HG02852 (cell line): ENCODE measurements around the gene PPP2R5B.

ENCODE experiments used
- ATAC-seq: cut with Tn5 transposase; IDR thresholded peaks from one replicate; pipeline ENCODE4 v1.9.1; 2021; ENCODE audit warnings: mild to moderate bottlenecking, moderate library complexity; ENCODE audit not compliant: unreplicated experiment

The PPP2R5B gene

DNA sequence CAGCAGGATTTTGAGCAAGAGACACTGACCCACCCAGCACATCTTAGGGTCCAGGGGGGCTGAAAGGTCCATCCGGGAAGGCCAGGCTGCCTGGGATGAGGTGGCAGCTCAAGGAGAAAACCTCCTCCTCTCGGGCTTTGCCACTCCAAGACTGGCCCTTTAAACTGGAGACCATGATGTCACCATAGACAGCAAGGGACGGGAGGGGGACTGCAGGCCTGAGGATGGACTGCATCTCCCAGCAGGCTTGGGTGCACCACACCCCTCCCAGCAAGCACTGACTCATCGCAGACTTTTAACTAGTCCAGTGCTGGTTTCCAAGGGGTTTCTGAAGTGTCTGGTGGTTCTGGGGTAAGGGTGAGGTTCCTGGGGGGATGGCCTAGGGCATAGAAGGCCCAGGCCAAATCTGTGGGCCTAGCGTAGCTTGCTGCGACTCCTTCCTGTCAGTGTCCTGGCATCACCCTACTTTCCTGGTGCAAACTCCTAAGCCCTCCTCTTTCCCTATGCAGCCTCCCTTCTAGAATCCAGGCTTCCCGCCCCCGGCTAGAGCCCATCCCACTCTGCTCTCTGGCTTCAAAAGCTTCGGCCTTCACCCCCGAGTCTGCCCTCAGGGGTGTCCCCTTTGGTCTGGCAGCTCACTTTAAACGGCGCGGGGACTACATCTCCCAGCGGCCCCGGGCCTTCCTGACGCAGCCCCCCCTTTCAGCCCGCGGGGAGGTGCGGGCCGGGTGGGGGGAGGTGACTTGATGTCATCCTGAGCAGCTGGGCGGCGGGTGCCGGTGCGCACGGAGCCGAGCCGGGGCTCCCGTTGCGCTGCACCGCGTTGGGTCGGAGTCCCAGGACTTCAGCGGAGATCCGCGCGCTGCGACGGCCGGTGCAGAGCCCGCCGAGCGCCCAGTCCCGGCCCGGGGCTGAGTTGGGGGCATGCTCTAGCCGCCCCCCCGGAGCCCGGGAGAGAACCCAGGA lies at the start of gene PPP2R5B:
PPP2R5B (plus strand) TSS at position 746 of the 966 bp plus-strand sequence. CDS start 1,046 bp downstream, outside the sequence.
- ATAC-seq: peak; percentile 81

DNA sequence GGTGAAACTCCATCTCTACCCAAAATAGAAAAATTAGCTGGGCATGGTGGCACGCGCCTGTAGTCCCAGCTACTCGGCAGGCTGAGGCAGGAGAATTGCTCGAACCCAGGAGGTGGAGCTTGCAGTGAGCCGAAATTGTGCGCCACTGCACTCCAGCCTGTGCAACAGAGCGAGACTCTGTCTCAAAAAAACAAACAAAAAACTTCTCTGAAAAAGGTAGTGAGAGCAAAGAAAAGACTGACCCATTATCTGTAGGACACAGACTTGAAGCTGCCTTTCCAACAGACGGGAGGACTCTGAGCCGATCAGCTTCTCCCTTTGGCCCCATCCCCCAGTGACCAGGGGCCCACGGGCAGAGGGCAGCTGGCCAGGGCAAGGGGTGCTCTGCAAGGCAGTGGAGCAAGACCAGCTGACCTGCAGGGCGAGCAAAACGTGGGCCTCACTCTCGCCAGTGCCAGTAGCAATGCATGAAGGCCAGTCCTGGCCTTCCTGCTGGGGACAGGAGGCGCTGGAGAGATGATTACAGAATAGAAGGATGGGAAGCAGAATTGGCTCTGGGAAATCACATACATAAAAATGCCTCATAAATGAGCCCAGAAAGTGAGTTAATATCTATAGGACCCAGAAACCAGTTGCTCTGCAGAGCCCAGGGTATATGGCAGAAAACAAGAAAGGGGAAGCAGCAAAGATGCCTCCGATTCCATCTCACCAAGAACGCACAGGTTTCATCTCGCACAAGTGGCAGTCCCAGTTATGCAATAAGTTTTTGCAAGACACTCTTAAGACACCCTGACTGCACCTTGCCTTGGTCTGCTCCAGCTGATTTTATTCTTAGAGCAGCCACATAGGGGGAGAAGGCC lies 48.9 kb upstream of the PPP2R5B start:
- no peak for ATAC-seq

DNA sequence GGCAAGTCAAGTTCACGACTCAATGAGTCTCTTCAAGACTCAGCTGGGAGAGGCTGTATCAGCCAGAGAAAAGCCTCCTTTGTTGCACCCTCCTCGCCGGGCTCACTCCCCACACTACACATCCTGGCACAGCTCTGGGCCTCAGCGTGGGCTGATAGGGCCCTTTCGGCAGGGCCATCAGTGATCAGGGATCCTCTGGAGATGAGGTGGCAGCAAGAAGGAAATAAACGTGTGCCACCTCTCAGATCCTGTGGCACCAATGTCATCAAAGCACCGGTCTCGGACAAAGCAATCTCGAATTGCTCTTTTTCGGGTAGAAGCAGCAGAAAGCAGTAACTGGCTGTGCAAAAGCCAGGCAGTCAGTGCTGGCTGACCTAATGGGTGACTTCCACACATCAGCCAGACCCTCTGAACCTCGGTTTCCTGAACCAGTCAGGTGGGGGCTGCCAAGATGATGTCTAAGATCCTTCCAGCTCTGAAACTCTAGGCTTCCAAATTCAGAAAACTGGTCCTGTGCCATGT lies 48.2 kb upstream of the PPP2R5B start:
- no peak for ATAC-seq

DNA sequence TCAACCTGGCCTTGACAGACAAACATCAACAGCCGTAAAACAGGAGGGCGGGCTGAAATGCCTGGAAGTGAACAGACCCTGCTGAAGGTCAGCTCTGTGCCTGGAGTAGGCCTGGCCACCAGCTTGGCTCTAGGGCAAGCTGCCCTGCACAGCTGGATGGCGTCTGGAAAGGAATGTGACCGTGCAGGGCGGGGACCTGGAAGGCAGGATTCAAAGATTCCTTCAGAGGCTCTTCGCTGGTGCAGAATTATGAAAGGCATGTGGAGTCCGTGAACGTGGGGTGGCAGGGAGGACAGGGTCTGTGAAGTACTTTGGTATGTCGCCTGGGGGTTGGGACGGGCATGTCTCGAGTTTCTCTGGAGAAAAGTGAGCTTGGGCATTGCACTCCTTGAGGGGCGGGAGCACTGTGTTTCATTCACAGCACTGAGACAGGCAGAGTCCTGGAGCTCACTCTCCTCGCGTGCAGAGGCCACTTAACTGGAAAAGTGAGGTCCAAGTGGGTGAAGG lies 47.6 kb upstream of the PPP2R5B start:
- ATAC-seq: no peak

DNA sequence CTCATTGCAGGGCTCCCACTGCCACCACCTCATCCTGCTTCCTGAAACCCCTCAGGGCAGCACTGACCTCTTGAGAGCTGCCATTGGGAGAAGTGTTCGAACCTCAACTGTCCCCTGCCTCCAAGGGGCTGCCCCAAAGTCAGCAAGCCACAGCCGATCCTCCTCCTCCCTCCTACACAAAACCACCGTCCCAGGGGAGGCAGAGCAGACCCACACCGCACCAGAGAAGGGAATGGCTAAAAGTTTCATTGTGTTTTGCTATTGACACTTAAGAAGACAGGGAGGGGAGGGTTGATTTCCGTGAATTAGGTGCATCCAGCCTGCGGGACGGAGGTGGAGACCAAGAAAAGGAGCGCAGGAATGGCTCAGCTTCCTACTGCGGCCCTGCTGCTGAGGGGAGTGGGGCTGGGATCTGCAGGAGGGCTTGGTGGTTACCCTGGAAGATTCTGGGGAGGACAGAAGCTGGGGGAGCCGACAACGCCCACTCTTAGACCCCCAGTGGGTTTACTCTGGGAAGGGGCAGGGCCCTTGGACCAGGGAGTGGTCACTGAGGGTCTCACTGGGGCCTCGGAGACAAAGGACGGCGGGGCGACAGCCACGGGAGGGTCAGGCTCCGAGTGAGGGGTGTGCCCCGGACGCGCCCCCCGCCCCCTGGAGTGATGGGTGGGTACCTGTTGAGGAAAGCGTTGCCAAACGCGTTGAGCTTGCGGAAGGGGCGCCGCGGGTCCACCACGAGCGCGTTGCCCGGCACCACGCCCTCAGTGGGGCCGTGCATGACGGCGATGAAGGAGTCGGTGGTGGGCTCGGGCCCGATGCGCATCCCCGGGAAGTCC lies 46.9 kb upstream of the PPP2R5B start:
- peak; percentile 11 for ATAC-seq

DNA sequence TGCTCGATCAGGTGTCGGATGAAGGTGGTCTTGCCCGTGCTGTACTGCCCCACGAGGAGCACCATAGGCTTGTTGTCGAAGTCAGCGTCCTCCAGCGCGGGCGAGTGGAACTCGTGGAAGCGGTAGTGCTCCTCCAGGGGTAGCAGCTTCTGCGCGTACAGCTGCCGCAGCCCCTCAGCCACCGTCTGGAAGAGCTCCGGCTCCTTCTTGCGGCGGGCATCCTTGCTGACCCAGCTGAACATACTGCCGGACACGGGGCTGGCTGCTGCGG lies 46.3 kb upstream of the PPP2R5B start:
- no peak for ATAC-seq

DNA sequence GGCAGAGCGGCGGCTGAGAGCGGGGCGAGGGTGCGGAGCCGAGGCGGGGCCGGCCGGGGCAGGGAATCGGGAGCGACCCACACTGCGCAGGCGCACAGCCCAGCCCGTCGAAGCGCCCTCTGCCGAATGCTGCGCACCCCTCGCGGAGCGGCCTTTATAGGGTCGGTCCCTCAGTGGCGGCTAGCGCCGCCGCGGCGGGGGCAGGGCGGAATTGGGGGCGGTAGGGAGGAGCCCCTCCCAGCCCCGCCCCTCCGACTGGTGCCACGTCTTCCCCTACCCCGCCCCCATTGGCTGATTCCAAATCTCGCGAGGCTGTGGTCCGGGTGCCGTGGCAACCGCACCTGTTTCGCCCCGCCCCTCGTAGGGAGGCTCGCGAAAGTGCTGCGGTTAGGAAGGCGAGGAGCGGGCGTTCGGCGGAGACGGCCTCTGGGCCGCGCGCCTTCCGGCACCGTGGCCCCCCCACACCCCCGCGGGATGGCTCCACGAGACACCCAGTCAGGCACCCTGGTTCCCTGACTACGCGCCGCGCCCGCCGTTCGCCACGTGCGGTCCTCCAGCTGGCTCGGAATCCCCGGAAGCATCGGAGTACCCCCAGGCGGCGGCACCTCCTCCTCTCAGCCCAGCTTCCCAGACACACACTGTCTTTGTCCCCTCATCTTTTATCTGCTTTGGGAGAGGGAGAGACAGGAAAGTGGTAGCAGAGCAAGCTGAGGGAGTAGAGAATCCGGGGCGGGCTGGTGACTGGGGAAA lies 45.8 kb upstream of the PPP2R5B start, which contains the start of gene EHD1:
EHD1 (minus strand) TSS at position 128 of the 750 bp plus-strand sequence. CDS start 157 bp downstream, outside the sequence.
- peak; percentile 63 for ATAC-seq

DNA sequence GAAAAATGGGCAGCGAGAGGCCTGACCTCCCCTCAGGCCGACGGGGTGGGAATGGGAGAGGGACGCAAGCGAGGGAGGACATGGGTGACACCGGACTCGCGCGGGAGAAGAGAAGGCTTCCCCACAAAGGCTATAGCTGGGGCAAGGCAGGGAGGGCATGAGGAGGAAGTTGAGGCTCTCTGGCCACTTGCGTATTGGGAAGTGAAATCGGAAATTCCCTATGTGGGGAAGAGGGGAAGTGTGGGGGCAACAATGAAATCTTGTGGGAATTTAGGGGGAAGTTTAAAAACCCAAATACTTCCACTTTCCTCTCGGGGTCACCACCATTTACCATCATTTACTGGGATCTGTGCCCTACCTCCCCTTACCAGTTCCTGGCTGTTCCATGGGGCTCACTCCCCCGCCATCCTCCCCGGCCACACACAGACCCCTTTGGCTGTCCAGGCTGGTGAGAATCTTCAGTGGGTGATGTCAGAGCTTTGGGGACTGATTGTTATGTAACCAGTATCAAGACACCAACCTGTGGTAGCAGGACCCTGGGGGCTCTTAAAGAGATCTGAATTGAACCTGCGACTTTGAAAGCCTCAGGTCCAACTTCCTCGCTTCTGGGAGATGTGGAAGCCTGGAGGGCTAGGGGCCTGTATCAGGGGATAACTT lies 45.1 kb upstream of the PPP2R5B start:
- no peak for ATAC-seq

DNA sequence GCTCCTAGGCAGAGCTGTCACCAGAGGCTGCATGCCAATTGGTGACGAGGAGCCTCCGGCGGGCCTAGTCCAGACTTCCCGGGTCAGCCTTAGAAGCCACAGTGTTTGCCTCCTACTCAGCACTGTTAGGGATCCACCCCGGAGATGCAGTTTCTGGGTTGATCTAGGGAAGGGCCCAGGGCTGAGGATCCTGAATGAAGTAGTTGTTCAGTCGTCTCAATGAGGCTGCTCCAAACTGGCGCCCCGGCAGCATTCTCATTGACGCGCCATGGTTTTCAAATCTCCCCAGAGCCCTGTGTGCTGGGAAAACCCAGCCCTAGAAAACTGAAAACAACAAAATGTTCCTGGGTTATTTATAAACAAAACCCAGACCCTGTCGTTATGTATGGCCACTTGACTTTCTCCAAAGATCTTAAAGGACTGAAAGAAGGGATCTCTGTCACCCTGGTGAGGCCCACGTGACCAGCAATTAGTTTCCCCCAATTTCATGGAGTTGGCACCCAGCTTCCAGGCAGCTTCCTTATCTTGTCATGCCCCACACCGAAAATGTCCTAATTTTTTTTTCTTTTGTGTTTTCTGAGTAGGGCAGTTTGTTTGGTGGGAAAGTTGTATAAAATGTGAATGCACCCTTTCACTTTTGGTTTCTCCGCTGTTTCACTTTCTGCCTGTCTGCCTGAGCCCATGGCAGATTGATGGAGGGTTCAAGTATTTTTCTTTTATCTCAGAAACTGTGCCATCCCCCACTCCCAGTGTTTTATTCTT lies 44.1 kb upstream of the PPP2R5B start:
- ATAC-seq: no peak

DNA sequence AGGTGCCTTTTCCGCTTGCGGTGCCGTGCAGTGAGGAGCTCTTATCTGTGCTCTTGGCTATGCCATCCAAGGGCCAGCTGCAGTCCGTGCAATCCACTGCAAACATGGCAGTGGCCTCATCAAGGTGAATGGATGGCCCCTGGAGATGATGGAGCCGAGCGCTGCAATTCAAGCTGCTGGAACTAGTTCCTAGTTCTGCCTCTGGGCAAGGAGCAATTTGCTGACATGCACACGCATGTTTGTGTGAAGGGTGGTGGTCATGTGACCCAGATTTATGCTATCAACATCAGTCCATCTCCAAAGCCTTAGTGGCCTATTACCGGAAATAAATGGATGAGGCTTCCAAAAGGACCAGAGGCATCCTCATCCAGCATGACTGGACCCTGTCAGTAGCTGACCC lies 43.0 kb upstream of the PPP2R5B start:
- no peak for ATAC-seq

DNA sequence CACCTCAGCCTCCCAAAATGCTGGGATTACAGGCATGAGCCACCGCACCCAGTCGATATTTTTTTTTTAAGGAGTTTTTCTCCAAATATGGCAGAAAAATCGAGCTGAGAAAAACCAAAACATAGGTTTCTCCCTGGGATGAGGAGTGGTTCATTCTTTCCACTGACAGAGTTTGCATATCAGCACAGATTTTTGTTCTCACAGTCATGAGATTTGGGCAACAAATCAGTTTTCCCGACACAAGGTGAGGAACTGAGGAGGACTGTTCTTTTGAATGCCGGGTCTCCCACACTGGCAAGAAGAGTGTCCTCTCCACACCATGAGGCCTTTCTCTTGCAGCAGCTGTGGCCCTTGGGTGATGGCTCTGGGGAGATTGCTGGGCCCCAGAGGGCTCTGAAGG lies 42.2 kb upstream of the PPP2R5B start:
- ATAC-seq: no peak

DNA sequence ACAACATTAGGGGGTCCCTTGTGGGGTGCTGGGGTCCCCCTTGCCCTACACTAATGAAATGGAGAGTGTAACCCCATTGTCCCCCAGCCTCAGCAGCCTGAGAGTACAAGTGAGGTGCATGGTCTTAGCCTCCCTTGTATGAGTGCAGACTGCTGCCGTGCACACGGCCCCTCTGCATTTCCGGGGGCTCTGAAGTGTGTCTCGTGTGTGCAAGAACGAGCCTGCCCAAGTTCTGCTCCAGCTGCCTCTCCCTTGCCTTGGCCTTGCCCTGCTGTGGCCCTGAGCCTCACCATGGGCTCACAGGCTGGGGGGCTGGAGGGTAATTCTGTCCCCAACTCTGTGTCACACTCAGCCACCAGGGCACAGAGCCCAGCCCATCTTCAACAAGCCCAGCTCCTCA lies 40.9 kb upstream of the PPP2R5B start:
- ATAC-seq: no peak

DNA sequence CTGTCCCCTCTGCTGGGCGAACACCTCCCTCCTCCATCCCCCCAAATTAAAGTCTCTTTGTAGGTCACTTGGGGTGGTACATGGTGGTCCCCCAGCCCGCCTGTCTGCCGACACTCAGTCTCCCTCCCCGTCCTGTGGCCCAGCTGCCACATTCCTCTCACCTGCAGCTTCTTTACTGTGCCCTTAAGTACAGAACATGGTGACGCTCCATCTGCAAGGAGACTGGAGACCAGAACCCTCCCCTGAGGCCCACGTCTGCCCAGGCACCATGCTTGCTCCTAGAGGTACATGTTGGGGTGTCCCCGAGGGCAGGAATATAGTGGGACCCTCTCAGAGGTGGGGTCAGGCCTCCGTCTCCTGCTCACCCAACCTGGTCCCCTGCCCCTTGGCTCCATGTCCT lies 40.5 kb upstream of the PPP2R5B start:
- ATAC-seq: no peak

DNA sequence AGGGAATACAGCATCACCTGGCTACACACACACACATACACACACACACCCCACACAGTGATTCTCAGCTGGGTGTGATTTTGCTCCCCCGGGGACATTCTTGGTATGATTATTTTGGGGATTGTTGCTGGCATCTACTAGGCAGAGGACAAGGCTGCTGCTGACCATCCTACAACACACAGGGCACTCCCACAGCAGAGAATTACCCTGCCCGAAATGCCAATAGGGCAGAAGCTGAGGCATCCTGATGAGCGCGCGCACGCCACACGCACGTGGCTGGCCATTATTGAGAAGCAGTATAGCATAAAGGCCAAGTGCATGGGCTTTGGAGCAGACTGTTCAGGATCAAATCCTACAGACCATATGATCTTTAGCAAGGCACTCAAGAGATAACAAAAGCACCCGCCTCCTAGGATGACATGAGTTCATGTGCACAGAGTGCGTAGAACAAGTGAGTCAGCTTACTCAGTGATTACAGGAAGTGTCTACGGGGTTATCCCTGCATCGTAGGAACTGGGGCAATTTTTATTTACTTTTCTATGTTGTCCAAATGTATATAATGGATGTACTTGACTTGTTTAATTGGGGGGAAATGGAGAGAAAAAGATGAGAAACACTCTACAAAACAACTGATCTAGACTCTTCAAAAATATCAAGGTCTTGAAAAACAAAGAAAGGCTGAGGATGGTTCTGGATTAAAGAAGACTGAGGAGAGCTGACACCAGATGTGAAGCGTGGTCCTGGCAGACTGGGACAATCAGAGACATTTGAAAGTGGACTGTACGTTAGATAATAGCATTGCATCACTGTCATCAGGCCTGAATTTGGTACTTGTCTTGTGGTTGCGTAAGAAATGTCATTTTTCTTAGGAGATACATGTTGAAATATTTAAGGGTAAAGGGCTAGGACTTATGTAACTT lies 38.9 kb upstream of the PPP2R5B start:
- ATAC-seq: no peak

DNA sequence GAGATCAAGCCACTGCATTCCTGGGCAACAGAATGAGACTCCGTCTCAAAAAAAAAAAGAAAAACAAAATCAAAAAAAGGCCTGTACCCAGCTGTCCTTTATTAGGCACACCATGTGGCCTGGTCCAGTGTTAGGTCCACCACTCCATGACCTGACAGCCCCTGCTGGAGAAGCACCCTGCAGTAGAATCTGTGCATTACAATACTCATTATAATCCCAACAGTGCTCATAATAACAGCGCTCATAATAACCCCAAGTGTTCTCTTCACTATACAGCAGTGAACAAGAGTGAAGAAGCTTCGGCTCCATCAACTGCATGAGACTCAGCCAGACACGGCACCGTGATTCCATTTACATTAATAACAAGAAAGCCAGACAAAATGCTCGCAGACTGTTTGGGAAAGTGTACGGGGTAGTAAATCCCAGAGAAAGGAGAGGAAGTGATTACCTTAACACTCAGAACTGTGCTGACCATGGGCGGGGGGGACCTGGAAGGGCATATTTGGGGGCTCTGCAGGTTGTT lies 37.2 kb upstream of the PPP2R5B start:
- peak; percentile 12 for ATAC-seq

DNA sequence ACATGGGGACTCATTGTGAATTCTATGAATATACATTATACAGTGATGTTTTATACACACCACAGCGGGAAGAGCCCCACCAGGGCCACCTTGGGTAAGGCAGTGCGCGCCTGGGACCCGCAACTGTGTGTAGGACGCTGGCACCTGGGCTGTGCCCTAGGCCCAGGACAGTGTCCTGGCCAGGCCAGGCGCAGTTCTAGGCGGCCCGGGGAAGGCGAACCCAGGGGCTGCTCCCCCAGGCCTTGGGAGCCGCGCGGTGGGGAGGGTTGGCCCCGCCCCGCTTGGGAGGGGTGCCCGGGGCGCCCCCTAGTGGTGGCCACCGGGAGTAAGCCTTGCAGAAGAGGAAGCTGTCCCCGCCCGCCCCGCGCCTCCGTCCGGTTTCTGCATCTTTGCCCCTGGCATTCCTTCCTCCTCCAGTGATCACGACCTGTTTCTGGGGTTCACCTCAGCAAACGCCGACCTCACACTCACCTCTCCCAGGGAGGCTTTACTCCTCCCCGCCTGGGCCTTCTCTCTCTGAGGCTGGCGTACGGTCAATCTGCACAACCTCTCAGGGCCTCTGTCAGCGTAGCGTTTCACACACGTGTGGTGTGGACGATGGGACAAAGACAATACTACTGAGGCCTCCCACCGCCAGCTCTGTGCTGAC lies 36.6 kb upstream of the PPP2R5B start:
- peak; percentile 79 for ATAC-seq

DNA sequence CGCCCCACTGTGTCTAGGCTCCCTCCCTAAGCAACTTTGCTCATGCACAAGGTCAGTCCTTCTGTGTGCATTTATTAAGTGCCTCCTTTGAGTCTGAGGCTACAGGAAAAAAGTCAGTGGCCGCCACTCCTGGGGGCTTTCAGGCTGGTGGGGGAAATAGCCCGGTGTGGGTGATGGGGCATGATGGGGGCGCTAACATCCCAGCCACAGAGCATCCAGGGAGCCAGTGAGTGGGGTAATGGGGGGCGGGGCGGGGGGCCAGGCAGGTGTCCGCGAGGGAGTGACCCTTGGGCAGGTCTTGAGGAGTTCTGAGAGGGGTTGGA lies 36.1 kb upstream of the PPP2R5B start:
- no peak for ATAC-seq
